Fibroblast of lung (primary cell): ENCODE measurements around the gene SYTL5. TPM values are rescaled to one million over a fixed set of nuclear protein-coding genes. Genes with fewer than 3 reads are reported as not detected.

Source experiments
- DNase-seq, 2 donors: peaks; one replicate each; pipeline versions ENCODE4 v3.0.0 to v3.0.0-alpha.2; 2010; ENCODE audit warnings: low read depth in 2 of 2
- H2AFZ ChIP-seq: 2 replicates; pipeline ENCODE4 v1.5.1; 2012; ENCODE audit warnings: low read length, control low read depth, inconsistent platforms
- H3K27ac ChIP-seq: 2 replicates; pipeline ENCODE4 v1.5.1; 2011; ENCODE audit warnings: low read length, control low read depth; ENCODE audit not compliant: insufficient read depth
- H3K27me3 ChIP-seq: 2 replicates; pipeline ENCODE4 v1.5.1; 2011; ENCODE audit warnings: mild to moderate bottlenecking, low read length; ENCODE audit not compliant: control insufficient read depth, insufficient read depth
- H3K36me3 ChIP-seq: 2 replicates; pipeline ENCODE4 v1.5.1; 2011; ENCODE audit warnings: low read length; ENCODE audit not compliant: control insufficient read depth, insufficient read depth
- H3K4me1 ChIP-seq: 2 replicates; pipeline ENCODE4 v1.5.1; 2011; ENCODE audit warnings: low read length; ENCODE audit not compliant: control insufficient read depth, insufficient read depth; ENCODE audit errors: extremely low read depth
- H3K4me2 ChIP-seq: 2 replicates; pipeline ENCODE4 v1.5.1; 2011; ENCODE audit warnings: low read length, control low read depth; ENCODE audit not compliant: insufficient read depth; ENCODE audit errors: extremely low read depth
- H3K4me3 ChIP-seq, 4 experiments: fragments of 200-600 bp in 1 of 4; sonication (generic) in 1 of 4; replicated peaks in 1 of 4; 2 replicates each; pipeline ENCODE4 v1.5.1; 2011 to 2016; ENCODE audit warnings: low read length in 4 of 4, low read depth in 3 of 4, mild to moderate bottlenecking in 3 of 4, control low read depth in 2 of 4, inconsistent platforms in 1 of 4, mixed read lengths in 1 of 4; ENCODE audit not compliant: insufficient read depth in 1 of 4; ENCODE audit errors: control extremely low read depth in 1 of 4
- H3K79me2 ChIP-seq: 2 replicates; pipeline ENCODE4 v1.5.1; 2012; ENCODE audit warnings: mild to moderate bottlenecking, low read length, inconsistent platforms; ENCODE audit not compliant: control insufficient read depth, insufficient read depth
- H3K9ac ChIP-seq: 2 replicates; pipeline ENCODE4 v1.5.1; 2011; ENCODE audit warnings: mild to moderate bottlenecking, low read length, control low read depth; ENCODE audit not compliant: insufficient read depth
- H3K9me3 ChIP-seq: 2 replicates; pipeline ENCODE4 v1.5.1; 2012; ENCODE audit warnings: low read depth, low read length; ENCODE audit not compliant: control insufficient read depth, insufficient read depth
- H4K20me1 ChIP-seq: 2 replicates; pipeline ENCODE4 v1.5.1; 2011; ENCODE audit warnings: low read length; ENCODE audit not compliant: control insufficient read depth, insufficient read depth; ENCODE audit errors: extremely low read depth
- CTCF ChIP-seq, 2 donors: IDR thresholded peaks in 1 of 2; conservative IDR thresholded peaks in 1 of 2; 1 replicate in 1 of 2; 2 replicates in 1 of 2; pipeline ENCODE4 v1.5.1; 2011 to 2012; ENCODE audit warnings: low read length in 2 of 2, control low read depth in 1 of 2, inconsistent platforms in 1 of 2, low read depth in 1 of 2, mild to moderate bottlenecking in 1 of 2
- EZH2 ChIP-seq: IDR thresholded peaks from 2 replicates; pipeline ENCODE4 v1.5.1; 2012; ENCODE audit warnings: low read length, control low read depth, mild to moderate bottlenecking; ENCODE audit errors: missing control alignments
- polyA plus RNA-seq, 2 donors: library from polyadenylated mRNA; depleted of rRNA in 1 of 2; stranded (reverse) in 1 of 2; unstranded in 1 of 2; fragments of >200 nt; gene quantifications; 2 replicates each; pipeline ENCODE4 v1.2.1, GENCODE V29; 2011 to 2012; ENCODE audit warnings: missing spikeins in 1 of 2
- total RNA-seq: library from RNA; depleted of rRNA; stranded (reverse); fragments of >200 nt; gene quantifications from 2 replicates; pipeline ENCODE4 v1.2.1, GENCODE V29; 2014

Gene SYTL5
- total and polyA plus RNA-seq, 2 donors (not counting 1 experiment from before 2014, with no cell fraction given) = 0.27 to 1.5 TPM

- Histone ChIP-seq H3K4me1 (no peaks in the 10 kb centered on the region), H3K4me2 (no peak overlapping the region), H3K9me3 (no peaks in the 10 kb centered on the region), H3K27me3 (no peaks in the 10 kb centered on the region), H3K4me3 (no peak overlapping the region), H2AFZ (no peak overlapping the region), H3K27ac (no peak overlapping the region), H4K20me1 (no peaks in the 10 kb centered on the region), H3K9ac (no peak overlapping the region), H3K36me3 (no peaks in the 10 kb centered on the region), H3K79me2 (no peaks in the 10 kb centered on the region)
- TF ChIP-seq CTCF (conservative IDR thresholded peaks at IDR 0.05 in 1 of 2, IDR thresholded peaks at IDR 0.05 in 1 of 2; ENCODE audit: low read depth in 1 of 2, low read length in 2 of 2) = no peak
- no peak for TF ChIP-seq EZH2
- no peak for DNase-seq
These were observed 119.8 kb downstream of the SYTL5 start for GRCh38 chrX:38126179-38126578.

GRCh38 chrX:38127961-38128360 is 121.6 kb downstream of the SYTL5 start:
- Histone ChIP-seq H3K79me2 (no peaks in the 10 kb centered on the region), H3K4me3 (no peak overlapping the region), H4K20me1 (no peaks in the 10 kb centered on the region), H3K27me3 (no peaks in the 10 kb centered on the region), H3K9ac (no peak overlapping the region), H3K4me1 (no peaks in the 10 kb centered on the region), H3K4me2 (no peak overlapping the region), H3K27ac (no peak overlapping the region), H2AFZ (no peak overlapping the region), H3K9me3 (no peaks in the 10 kb centered on the region), H3K36me3 (no peaks in the 10 kb centered on the region)
- no peak for DNase-seq
- TF ChIP-seq CTCF (conservative IDR thresholded peaks at IDR 0.05 in 1 of 2, IDR thresholded peaks at IDR 0.05 in 1 of 2; ENCODE audit: low read depth in 1 of 2, low read length in 2 of 2) = no peak
- no peak for TF ChIP-seq EZH2

GRCh38 chrX:38129366-38129765 is 123.0 kb downstream of the SYTL5 start:
- no peak overlapping the region for H3K27ac ChIP-seq
- no peaks in the 10 kb centered on the region for H3K36me3 ChIP-seq
- H4K20me1 ChIP-seq = no peaks in the 10 kb centered on the region
- DNase-seq = no peak
- H3K9me3 ChIP-seq = no peaks in the 10 kb centered on the region
- no peaks in the 10 kb centered on the region for H3K4me1 ChIP-seq
- H3K9ac ChIP-seq = no peak overlapping the region
- H3K27me3 ChIP-seq = no peaks in the 10 kb centered on the region
- no peaks in the 10 kb centered on the region for H3K79me2 ChIP-seq
- H2AFZ ChIP-seq = no peak overlapping the region
- TF ChIP-seq EZH2 = no peak
- no peak for TF ChIP-seq CTCF (conservative IDR thresholded peaks at IDR 0.05 in 1 of 2, IDR thresholded peaks at IDR 0.05 in 1 of 2; ENCODE audit: low read depth in 1 of 2, low read length in 2 of 2)
- no peak overlapping the region for H3K4me3 ChIP-seq
- H3K4me2 ChIP-seq = no peak overlapping the region
